IMR-90 (cell line): ENCODE data around the gene FARS2. TPM values are rescaled to one million over a fixed set of nuclear protein-coding genes. Genes with fewer than 3 reads are reported as not detected.

Experiments used
- ATAC-seq: fragments of 200-7000 bp; cut with Tn5 transposase; 2 replicates; pipeline ENCODE4 v1.9.1; 2020; ENCODE audit warnings: low read depth, mild to moderate bottlenecking, moderate library complexity
- BruUV-seq: library from RNA; stranded (reverse); fragments of 400-500 nt; replicated peaks from 2 replicates; lab custom pipeline; 2021; lab: Mats Ljungman, UMichigan
- CTCF ChIA-PET: fragments of 300-600 bp; formaldehyde crosslinking; extraction: SDS; loops from one replicate; lab custom pipeline; 2021; ENCODE audit warnings: antibody characterized with exemption; lab: Yijun Ruan, JAX
- POLR2A ChIA-PET: fragments of 300-600 bp; sonication (Branson Sonifier 250); formaldehyde crosslinking; loops from one replicate; lab custom pipeline; 2022; ENCODE audit warnings: antibody characterized with exemption; ENCODE audit not compliant: unreplicated experiment; lab: Charles Lee
- DNase-seq: peaks from one replicate; pipeline ENCODE4 v3.0.0; 2013
- H2AFZ ChIP-seq: replicated peaks from 2 replicates; pipeline ENCODE3; 2013; ENCODE audit warnings: low read length, mild to moderate bottlenecking; ENCODE audit not compliant: poor library complexity
- H2AK5ac ChIP-seq: 2 replicates; pipeline ENCODE4 v1.6.1; 2013; ENCODE audit warnings: low read depth, low read length, inconsistent platforms
- H2AK9ac ChIP-seq: replicated peaks from 2 replicates; pipeline ENCODE3; 2013; ENCODE audit warnings: mild to moderate bottlenecking, low read depth, low read length, moderate library complexity; ENCODE audit not compliant: poor library complexity
- H2BK120ac ChIP-seq: 2 replicates; pipeline ENCODE4 v1.6.1; 2013; ENCODE audit warnings: low read depth, low read length, inconsistent platforms
- H2BK15ac ChIP-seq: 3 replicates; pipeline ENCODE4 v1.6.1; 2013; ENCODE audit warnings: low read depth, low read length, inconsistent platforms
- H2BK20ac ChIP-seq: 2 replicates; pipeline ENCODE4 v1.6.1; 2013; ENCODE audit warnings: low read depth, mild to moderate bottlenecking, inconsistent platforms, low read length, moderate library complexity
- H2BK5ac ChIP-seq: 2 replicates; pipeline ENCODE4 v1.6.1; 2013; ENCODE audit warnings: mild to moderate bottlenecking, low read depth, low read length, inconsistent platforms; ENCODE audit not compliant: poor library complexity, severe bottlenecking
- H3K14ac ChIP-seq: replicated peaks from 2 replicates; pipeline ENCODE4 v1.6.1; 2013; ENCODE audit warnings: low read depth, low read length, inconsistent platforms
- H3K18ac ChIP-seq: 2 replicates; pipeline ENCODE4 v1.6.1; 2013; ENCODE audit warnings: low read depth, low read length, control low read depth
- H3K23ac ChIP-seq: 2 replicates; pipeline ENCODE4 v1.6.1; 2013; ENCODE audit warnings: low read depth, low read length, inconsistent platforms
- H3K27ac ChIP-seq: 2 replicates; pipeline ENCODE4 v1.5.1; 2013; ENCODE audit warnings: mild to moderate bottlenecking, control low read depth, low read length; ENCODE audit not compliant: insufficient read depth
- H3K27me3 ChIP-seq: 2 replicates; pipeline ENCODE4 v1.6.1; 2013; ENCODE audit warnings: low read length; ENCODE audit not compliant: control insufficient read depth, insufficient read depth
- H3K36me3 ChIP-seq: 2 replicates; pipeline ENCODE4 v1.6.1; 2013; ENCODE audit warnings: low read length, mixed read lengths; ENCODE audit not compliant: control insufficient read depth, insufficient read depth
- H3K4ac ChIP-seq: 2 replicates; pipeline ENCODE4 v1.6.1; 2013; ENCODE audit warnings: low read depth, low read length, inconsistent platforms
- H3K4me1 ChIP-seq: 2 replicates; pipeline ENCODE4 v1.6.1; 2013; ENCODE audit warnings: low read length, mixed read lengths; ENCODE audit not compliant: control insufficient read depth, insufficient read depth
- H3K4me2 ChIP-seq: 2 replicates; pipeline ENCODE4 v1.6.1; 2013; ENCODE audit warnings: low read depth, mild to moderate bottlenecking, control low read depth, low read length, moderate library complexity
- H3K4me3 ChIP-seq: 2 replicates; pipeline ENCODE4 v1.5.1; 2013; ENCODE audit warnings: low read depth, mild to moderate bottlenecking, control low read depth, low read length, moderate library complexity; ENCODE audit not compliant: insufficient read depth
- H3K56ac ChIP-seq: 2 replicates; pipeline ENCODE4 v1.6.1; 2013; ENCODE audit warnings: low read length, inconsistent platforms; ENCODE audit not compliant: insufficient read depth; ENCODE audit errors: extremely low read depth
- H3K79me1 ChIP-seq, 2 experiments: 2 replicates each; pipeline ENCODE4 v1.6.1; 2013; ENCODE audit warnings: low read length in 2 of 2, inconsistent platforms in 1 of 2, low read depth in 1 of 2
- H3K9ac ChIP-seq: 2 replicates; pipeline ENCODE4 v1.6.1; 2013; ENCODE audit warnings: low read depth, low read length, control low read depth
- H3K9me1 ChIP-seq: 2 replicates; pipeline ENCODE4 v1.6.1; 2013; ENCODE audit warnings: low read length, inconsistent platforms; ENCODE audit not compliant: insufficient read depth
- H3K9me3 ChIP-seq: 2 replicates; pipeline ENCODE4 v1.6.1; 2013; ENCODE audit warnings: low read length; ENCODE audit not compliant: control insufficient read depth, insufficient read depth
- H4K20me1 ChIP-seq: 2 replicates; pipeline ENCODE4 v1.6.1; 2013; ENCODE audit warnings: low read length, inconsistent platforms; ENCODE audit not compliant: insufficient read depth
- H4K5ac ChIP-seq: 2 replicates; pipeline ENCODE4 v1.6.1; 2013; ENCODE audit warnings: mild to moderate bottlenecking, low read depth, low read length, control low read depth
- H4K8ac ChIP-seq, 2 experiments: 2 replicates each; pipeline ENCODE4 v1.6.1; 2013; ENCODE audit warnings: low read depth in 2 of 2, low read length in 2 of 2, control low read depth in 1 of 2, inconsistent platforms in 1 of 2
- H4K91ac ChIP-seq: 2 replicates; pipeline ENCODE4 v1.6.1; 2013; ENCODE audit warnings: low read depth, low read length, inconsistent platforms; ENCODE audit not compliant: insufficient read depth
- BHLHE40 ChIP-seq: fragments of 150-350 bp; IDR thresholded peaks from 2 replicates; pipeline ENCODE4 v1.6.1; 2016; ENCODE audit warnings: mild to moderate bottlenecking, low read depth, low read length
- CEBPB ChIP-seq: IDR thresholded peaks from 2 replicates; pipeline ENCODE4 v1.6.1; 2012; ENCODE audit warnings: low read depth, low read length, improper control_type of control experiment
- FOS ChIP-seq: fragments of 150-350 bp; IDR thresholded peaks from 2 replicates; pipeline ENCODE4 v1.6.1; 2016; ENCODE audit warnings: low read depth, low read length
- MAFK ChIP-seq: IDR thresholded peaks from 2 replicates; pipeline ENCODE4 v1.6.1; 2012; ENCODE audit warnings: low read depth, low read length, improper control_type of control experiment
- MXI1 ChIP-seq: IDR thresholded peaks from 2 replicates; pipeline ENCODE4 v1.6.1; 2012; ENCODE audit warnings: low read depth, mild to moderate bottlenecking, low read length, moderate library complexity, borderline replicate concordance
- RAD21 ChIP-seq: IDR thresholded peaks from 2 replicates; pipeline ENCODE4 v1.6.1; 2012; ENCODE audit warnings: low read length, improper control_type of control experiment
- RCOR1 ChIP-seq: IDR thresholded peaks from 2 replicates; pipeline ENCODE4 v1.6.1; 2012; ENCODE audit warnings: mild to moderate bottlenecking, low read length, improper control_type of control experiment; ENCODE audit not compliant: insufficient replicate concordance
- RFX5 ChIP-seq: IDR thresholded peaks from 2 replicates; pipeline ENCODE4 v1.8.0; 2012; ENCODE audit warnings: low read depth, mild to moderate bottlenecking, low read length, moderate library complexity
- WGBS, 2 experiments: methylation state at CpG; one replicate each; pipeline versions ENCODE4 v1.1.5 to v1.1.7; 2013; ENCODE audit warnings: missing lambda C conversion rate in 2 of 2; ENCODE audit not compliant: insufficient read length in 1 of 2; ENCODE audit errors: extremely low coverage in 2 of 2; 5-methylcytosine and 5-hydroxymethylcytosine counted together
- dilution Hi-C: fragments of 300-500 bp; cut with HindIII; formaldehyde crosslinking; loops from one replicate; pipeline ENCODE4 v1.14.3; 2018; ENCODE audit warnings: low sequenced_read_pairs; ENCODE audit not compliant: unreplicated experiment
- in situ Hi-C: fragments of 300-500 bp; cut with MboI; formaldehyde crosslinking; loops from 3 replicates; pipeline ENCODE4 v1.14.3; 2019; ENCODE audit warnings: low sequenced_read_pairs, inconsistent platforms, mixed read lengths
- intact Hi-C: fragments of 100-400 bp; cut with micrococcal nuclease; formaldehyde crosslinking; loops from 2 replicates; pipeline ENCODE4 v1.10.0; 2022
- polyA plus RNA-seq, 3 experiments: library from polyadenylated mRNA; depleted of rRNA; stranded (reverse); fragments of >200 nt; gene quantifications; 2 replicates each; pipeline ENCODE4 v1.2.3, GENCODE V29; 2012; ENCODE audit warnings: low replicate concordance in 1 of 3
- total RNA-seq: library from RNA; depleted of rRNA; stranded (reverse); fragments of >200 nt; gene quantifications from 2 replicates; pipeline ENCODE4 v1.2.3, GENCODE V29; 2012
- TF ChIP-seq, protein P1 (sequence below): fragments of 150-350 bp; IDR thresholded peaks from 2 replicates; pipeline ENCODE4 v1.6.1; 2017; ENCODE audit warnings: mild to moderate bottlenecking, antibody characterized with exemption, low read length, low read depth

The FARS2 gene
- total and polyA plus RNA-seq, 2 of the 4 experiments (the other 2 are of a cell fraction), result 12.1 to 28.9 TPM

- H3K4me3 ChIP-seq, result no peak overlapping the region
- H3K14ac ChIP-seq, result no peak overlapping the region
- no peak overlapping the region for H2AK9ac ChIP-seq
- ChIA-PET POLR2A (no interaction called here), CTCF (no interaction called here)
- in situ Hi-C loops, result no loop called here
- BruUV-seq, result no TSS peak
- H3K18ac ChIP-seq, result no peak overlapping the region
- H3K27ac ChIP-seq, result no peak overlapping the region
- H2AFZ ChIP-seq, result no peak overlapping the region
- H3K9ac ChIP-seq, result no peak overlapping the region
- H2BK15ac ChIP-seq, result no peak overlapping the region
- intact Hi-C loops, result no loop called here
- no peak overlapping the region for H4K8ac ChIP-seq
- no peaks in the 10 kb centered on the region for H3K36me3 ChIP-seq
- no peak overlapping the region for H2BK20ac ChIP-seq
- DNase-seq (no peak), ATAC-seq (no peak)
- no peak overlapping the region for H3K23ac ChIP-seq
- no peaks in the 10 kb centered on the region for H4K20me1 ChIP-seq
- no peaks in the 10 kb centered on the region; the same call in 1 of the 2 replicates for H3K9me1 ChIP-seq
- TF ChIP-seq RFX5 (no peak), MAFK (no peak), RCOR1 (no peak), BHLHE40 (no peak), CEBPB (no peak), RAD21 (no peak), FOS (no peak), MXI1 (no peak)
- TF ChIP-seq, protein P1, sequence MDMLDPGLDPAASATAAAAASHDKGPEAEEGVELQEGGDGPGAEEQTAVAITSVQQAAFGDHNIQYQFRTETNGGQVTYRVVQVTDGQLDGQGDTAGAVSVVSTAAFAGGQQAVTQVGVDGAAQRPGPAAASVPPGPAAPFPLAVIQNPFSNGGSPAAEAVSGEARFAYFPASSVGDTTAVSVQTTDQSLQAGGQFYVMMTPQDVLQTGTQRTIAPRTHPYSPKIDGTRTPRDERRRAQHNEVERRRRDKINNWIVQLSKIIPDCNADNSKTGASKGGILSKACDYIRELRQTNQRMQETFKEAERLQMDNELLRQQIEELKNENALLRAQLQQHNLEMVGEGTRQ, result no peak
- no peaks in the 10 kb centered on the region for H3K4me1 ChIP-seq
- no CpG with 5 or more reads among the region's 6 CpGs for WGBS, 2 experiments
- H3K27me3 ChIP-seq, result no peaks in the 10 kb centered on the region
- dilution Hi-C loops, result no loop called here
- H4K91ac ChIP-seq, result no peak overlapping the region
- no peak overlapping the region for H2AK5ac ChIP-seq
- no peak overlapping the region for H3K56ac ChIP-seq
- no peak overlapping the region for H4K5ac ChIP-seq
- H3K79me1 ChIP-seq, result no peaks in the 10 kb centered on the region
- no peaks in the 10 kb centered on the region for H3K9me3 ChIP-seq
- no peak overlapping the region for H3K4me2 ChIP-seq
- H3K4ac ChIP-seq, result no peak overlapping the region
- no peak overlapping the region for H2BK120ac ChIP-seq
- no peak overlapping the region for H2BK5ac ChIP-seq
Observed at GRCh38 chr6:5624256-5624655, 362.9 kb downstream of the FARS2 start.
